Endothelial cell of umbilical vein (primary cell): Measurements from ENCODE around the gene FAM83C. TPM values are rescaled to one million over a fixed set of nuclear protein-coding genes. Genes with fewer than 3 reads are reported as not detected.

Experiments used
- BruUV-seq: library from RNA; stranded (reverse); fragments of 400-500 nt; replicated peaks from 2 replicates; lab custom pipeline; 2021; lab: Mats Ljungman, UMichigan
- CTCF ChIA-PET: fragments of 300-600, 350-600 bp; sonication (Branson Sonifier 250); formaldehyde crosslinking; loops from one replicate; lab custom pipeline; 2021; ENCODE audit warnings: antibody characterized with exemption, inconsistent platforms; lab: Charles Lee
- POLR2A ChIA-PET: fragments of 300-600, 350-600 bp; sonication (Branson Sonifier 250); formaldehyde crosslinking; loops from one replicate; lab custom pipeline; 2021; ENCODE audit warnings: antibody characterized with exemption, inconsistent platforms; lab: Charles Lee
- DNase-seq: peaks from one replicate; pipeline ENCODE4 v3.0.0-alpha.2; 2011; ENCODE audit warnings: low read depth, low spot score
- FAIRE-seq: peaks from 2 replicates; lab custom pipeline; 2011; peaks lifted over from hg19 to GRCh38; lab: Jason Lieb, UNC
- H2AFZ ChIP-seq: 2 replicates; pipeline ENCODE4 v1.6.0; 2012; ENCODE audit warnings: low read depth, low read length, control low read depth, inconsistent platforms
- H3K27ac ChIP-seq: 2 replicates; pipeline ENCODE4 v1.5.1; 2011; ENCODE audit warnings: low read depth, mild to moderate bottlenecking, control low read depth, low read length, moderate library complexity; ENCODE audit not compliant: insufficient read depth
- H3K27me3 ChIP-seq, 2 experiments: 2 replicates each; pipeline versions ENCODE4 v1.6.0 to v1.6.1; 2011; ENCODE audit warnings: low read length in 2 of 2, mixed read lengths in 1 of 2; ENCODE audit not compliant: control insufficient read depth in 2 of 2, insufficient read depth in 2 of 2
- H3K36me3 ChIP-seq, 2 experiments: 2 replicates in 1 of 2; 3 replicates in 1 of 2; pipeline ENCODE4 v1.5.1; 2011; ENCODE audit warnings: low read length in 2 of 2, mild to moderate bottlenecking in 1 of 2, moderate library complexity in 1 of 2; ENCODE audit not compliant: control insufficient read depth in 2 of 2, insufficient read depth in 2 of 2; ENCODE audit errors: extremely low read depth in 1 of 2
- H3K4me1 ChIP-seq: 3 replicates; pipeline ENCODE4 v1.5.1; 2011; ENCODE audit warnings: mild to moderate bottlenecking, low read length; ENCODE audit not compliant: control insufficient read depth, insufficient read depth; ENCODE audit errors: extremely low read depth
- H3K4me2 ChIP-seq: 2 replicates; pipeline ENCODE4 v1.6.1; 2011; ENCODE audit warnings: low read length, control low read depth, mixed read lengths; ENCODE audit not compliant: insufficient read depth
- H3K4me3 ChIP-seq, 3 experiments: fragments of 200-600 bp in 1 of 3; sonication (generic), shearing (Covaris generic) in 1 of 3; replicated peaks in 1 of 3; 2 replicates each; pipeline ENCODE4 v1.5.1; 2011 to 2016; ENCODE audit warnings: control low read depth in 3 of 3, low read length in 3 of 3, mild to moderate bottlenecking in 2 of 3, inconsistent platforms in 1 of 3, low read depth in 1 of 3, moderate library complexity in 1 of 3; ENCODE audit not compliant: insufficient read depth in 1 of 3
- H3K79me2 ChIP-seq: 2 replicates; pipeline ENCODE4 v1.6.0; 2012; ENCODE audit warnings: low read length, inconsistent platforms; ENCODE audit not compliant: control insufficient read depth, insufficient read depth
- H3K9ac ChIP-seq: replicated peaks from 2 replicates; pipeline ENCODE3; 2011; ENCODE audit warnings: low read length, control low read depth; ENCODE audit not compliant: insufficient read depth; ENCODE audit errors: extremely low read depth
- H3K9me1 ChIP-seq: replicated peaks from 3 replicates; pipeline ENCODE4 v1.6.0; 2011; ENCODE audit warnings: mild to moderate bottlenecking, low read length; ENCODE audit not compliant: control insufficient read depth, insufficient read depth; ENCODE audit errors: extremely low read depth
- H3K9me3 ChIP-seq: replicated peaks from 2 replicates; pipeline ENCODE4 v1.5.1; 2012; ENCODE audit warnings: low read length, inconsistent platforms; ENCODE audit not compliant: control insufficient read depth, insufficient read depth
- H4K20me1 ChIP-seq: replicated peaks from 2 replicates; pipeline ENCODE3; 2011; ENCODE audit warnings: mild to moderate bottlenecking, low read length; ENCODE audit not compliant: control insufficient read depth, insufficient read depth; ENCODE audit errors: extremely low read depth
- EZH2 ChIP-seq: IDR thresholded peaks from 2 replicates; pipeline ENCODE4 v1.6.1; 2012; ENCODE audit warnings: borderline replicate concordance, low read depth, mild to moderate bottlenecking, moderate library complexity, low read length, inconsistent platforms; ENCODE audit not compliant: severe bottlenecking
- FOS ChIP-seq: IDR thresholded peaks from 2 replicates; pipeline ENCODE4 v1.6.1; 2011; ENCODE audit warnings: mild to moderate bottlenecking, low read length, moderate library complexity, borderline replicate concordance; ENCODE audit not compliant: insufficient read depth
- GATA2 ChIP-seq: IDR thresholded peaks from 2 replicates; pipeline ENCODE4 v1.7.0; 2011; ENCODE audit warnings: low read depth, mild to moderate bottlenecking, moderate library complexity, mixed read lengths, low read length; ENCODE audit not compliant: insufficient read length, insufficient read depth
- JUN ChIP-seq: IDR thresholded peaks from 2 replicates; pipeline ENCODE4 v1.6.1; 2011; ENCODE audit warnings: borderline replicate concordance, low read depth; ENCODE audit not compliant: insufficient read length, insufficient read depth
- MYC ChIP-seq: IDR thresholded peaks from one replicate; pipeline ENCODE4 v1.6.1; 2011; ENCODE audit warnings: mild to moderate bottlenecking, low read depth, low read length
- POLR2A ChIP-seq: IDR thresholded peaks from 2 replicates; pipeline ENCODE4 v1.6.1; 2012; ENCODE audit warnings: low read depth, mild to moderate bottlenecking, control low read depth, low read length
- POLR2AphosphoS5 ChIP-seq: IDR thresholded peaks from 2 replicates; pipeline ENCODE4 v1.6.1; 2012; ENCODE audit warnings: low read depth, mild to moderate bottlenecking, control low read depth, low read length, moderate library complexity; ENCODE audit not compliant: insufficient read depth
- dilution Hi-C: fragments of 300-500 bp; cut with MboI; formaldehyde crosslinking; loops from one replicate; pipeline ENCODE4 v1.15.0; 2019; ENCODE audit warnings: low sequenced_read_pairs; ENCODE audit not compliant: extremely low pct_ligation_motif_present
- intact Hi-C: fragments of 100-400 bp; cut with micrococcal nuclease; formaldehyde crosslinking; loops from one replicate; pipeline ENCODE4 v1.10.0; 2022
- polyA plus RNA-seq, 4 experiments: library from polyadenylated mRNA; depleted of rRNA in 3 of 4; stranded (reverse) in 3 of 4; unstranded in 1 of 4; fragments of >200 nt; gene quantifications; 2 replicates each; pipeline versions ENCODE4 v1.2.1 to v1.2.3, GENCODE V29; 2011 to 2012; ENCODE audit warnings: missing spikeins in 1 of 4
- total RNA-seq: library from RNA; stranded (reverse); gene quantifications from 2 replicates; pipeline ENCODE4 v1.2.3, GENCODE V29; 2021
- TF ChIP-seq, protein P1 (sequence below): IDR thresholded peaks from 2 replicates; pipeline ENCODE4 v1.6.1; 2011; ENCODE audit not compliant: insufficient read depth, insufficient read length
- TF ChIP-seq, protein P2 (sequence below), 2 donors: IDR thresholded peaks; 1 replicate in 1 of 2; 2 replicates in 1 of 2; pipeline ENCODE4 v1.5.1; 2011; ENCODE audit warnings: low read length in 2 of 2, mild to moderate bottlenecking in 2 of 2, moderate library complexity in 2 of 2, control low read depth in 1 of 2, inconsistent platforms in 1 of 2, low read depth in 1 of 2; ENCODE audit not compliant: insufficient read depth in 1 of 2; ENCODE audit errors: extremely low read depth in 1 of 2

The FAM83C gene
- total and polyA plus RNA-seq, 2 donors (not counting 3 experiments of a cell fraction or from before 2014, with no cell fraction given) = not detected

DNA sequence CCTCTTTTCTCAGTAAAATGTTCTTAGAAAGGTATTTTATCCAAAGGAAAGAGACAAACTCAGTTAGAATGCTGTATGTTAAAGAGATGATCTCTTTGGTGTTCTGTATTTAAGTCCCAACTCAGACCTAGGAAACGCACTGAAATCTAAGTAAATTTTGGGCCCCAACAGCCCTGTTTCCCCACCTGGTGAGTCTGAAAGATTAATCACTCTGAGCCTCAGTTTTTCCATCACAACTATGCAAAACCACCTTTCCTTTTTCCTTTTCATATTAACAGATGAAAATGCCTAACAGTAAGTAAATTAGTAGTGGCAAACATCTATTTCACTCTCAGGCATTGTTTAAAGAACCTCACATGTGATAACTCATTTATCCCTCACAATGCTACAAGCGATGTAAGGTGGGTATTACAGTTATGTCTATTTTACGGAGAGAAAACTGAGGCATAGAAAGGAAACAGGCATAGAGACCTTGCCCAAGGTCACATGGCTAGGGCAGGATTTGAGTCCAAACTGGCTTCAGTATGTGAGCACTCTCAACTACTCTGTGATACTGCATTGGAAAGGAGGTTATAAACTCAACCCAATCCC is 36.0 kb upstream of the FAM83C start:
- dilution Hi-C loops (no loop called here), intact Hi-C loops (no loop called here)
- ChIA-PET POLR2A (no interaction called here), CTCF (interaction anchor here (1.5 to 8.1 kb wide), 3 partner anchors 8 to 22 kb away, joined by 6 to 182 read pairs (median 10); no protein-coding TSS in a partner anchor)
- BruUV-seq = no TSS peak
- Histone ChIP-seq H4K20me1 (no peaks in the 10 kb centered on the region), H3K4me3 (no peak overlapping the region), H3K4me1 (peaks cover 38% of the 10 kb centered on the region), H3K9me1 (no peaks in the 10 kb centered on the region), H2AFZ (no peak overlapping the region), H3K27me3 (no peaks in the 10 kb centered on the region), H3K9ac (no peak overlapping the region), H3K4me2 (no peak overlapping the region), H3K79me2 (no peaks in the 10 kb centered on the region), H3K27ac (no peak overlapping the region), H3K36me3 (no peaks in the 10 kb centered on the region), H3K9me3 (no peaks in the 10 kb centered on the region)
- FAIRE-seq = no peak
- no peak for TF ChIP-seq POLR2A
- TF ChIP-seq MYC = no peak
- TF ChIP-seq POLR2AphosphoS5 = no peak
- TF ChIP-seq, protein P1, sequence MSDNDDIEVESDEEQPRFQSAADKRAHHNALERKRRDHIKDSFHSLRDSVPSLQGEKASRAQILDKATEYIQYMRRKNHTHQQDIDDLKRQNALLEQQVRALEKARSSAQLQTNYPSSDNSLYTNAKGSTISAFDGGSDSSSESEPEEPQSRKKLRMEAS = no peak
- TF ChIP-seq GATA2 = no peak
- no peak for TF ChIP-seq EZH2
- TF ChIP-seq JUN = no peak
- TF ChIP-seq FOS = no peak
- TF ChIP-seq, protein P2, sequence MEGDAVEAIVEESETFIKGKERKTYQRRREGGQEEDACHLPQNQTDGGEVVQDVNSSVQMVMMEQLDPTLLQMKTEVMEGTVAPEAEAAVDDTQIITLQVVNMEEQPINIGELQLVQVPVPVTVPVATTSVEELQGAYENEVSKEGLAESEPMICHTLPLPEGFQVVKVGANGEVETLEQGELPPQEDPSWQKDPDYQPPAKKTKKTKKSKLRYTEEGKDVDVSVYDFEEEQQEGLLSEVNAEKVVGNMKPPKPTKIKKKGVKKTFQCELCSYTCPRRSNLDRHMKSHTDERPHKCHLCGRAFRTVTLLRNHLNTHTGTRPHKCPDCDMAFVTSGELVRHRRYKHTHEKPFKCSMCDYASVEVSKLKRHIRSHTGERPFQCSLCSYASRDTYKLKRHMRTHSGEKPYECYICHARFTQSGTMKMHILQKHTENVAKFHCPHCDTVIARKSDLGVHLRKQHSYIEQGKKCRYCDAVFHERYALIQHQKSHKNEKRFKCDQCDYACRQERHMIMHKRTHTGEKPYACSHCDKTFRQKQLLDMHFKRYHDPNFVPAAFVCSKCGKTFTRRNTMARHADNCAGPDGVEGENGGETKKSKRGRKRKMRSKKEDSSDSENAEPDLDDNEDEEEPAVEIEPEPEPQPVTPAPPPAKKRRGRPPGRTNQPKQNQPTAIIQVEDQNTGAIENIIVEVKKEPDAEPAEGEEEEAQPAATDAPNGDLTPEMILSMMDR (IDR thresholded peaks at IDR 0.05; ENCODE audit: extremely low read depth in 1 of 2, insufficient read depth in 1 of 2, low read depth in 1 of 2, low read length in 2 of 2) = no peak
- DNase-seq = no peak
